ENCODE measurements around the gene HEYL.

Gene HEYL

GRCh38 chr1:39677645-39678044 lies 38.2 kb upstream of the HEYL start:
- Histone ChIP-seq H3F3A (ENCODE audit: control insufficient read depth, insufficient read depth) (no peaks in the 10 kb centered on the region), H3K4me2 (ENCODE audit: low read length) (no peak overlapping the region), H3K36me3 (ENCODE audit: control insufficient read depth, low read length) (no peaks in the 10 kb centered on the region), H3K9me2 (replicated peaks; ENCODE audit: control insufficient read depth, low read length) (no peaks in the 10 kb centered on the region), H3K79me2 (ENCODE audit: control insufficient read depth, low read length) (no peaks in the 10 kb centered on the region), H3K4me3 (ENCODE audit: low read length) (no peak overlapping the region), H3K9me3 (ENCODE audit: control insufficient read depth, insufficient read depth, low read length) (no peaks in the 10 kb centered on the region), H3K27ac (ENCODE audit: low read depth, low read length) (no peak overlapping the region), H3K4me1 (ENCODE audit: control insufficient read depth, low read length) (peaks cover 4% of the 10 kb centered on the region; the same call in 1 of the 2 replicates), H4K20me1 (ENCODE audit: control insufficient read depth, insufficient read depth, low read depth, low read length) (no peaks in the 10 kb centered on the region), H3K27me3 (ENCODE audit: control insufficient read depth, low read length) (peaks cover 38% of the 10 kb centered on the region)
- no peak for TF ChIP-seq CTCF (IDR thresholded peaks at IDR 0.05; ENCODE audit: low read depth, low read length, poor library complexity, severe bottlenecking)
- no peak for TF ChIP-seq EZH2phosphoT487 (IDR thresholded peaks at IDR 0.05; ENCODE audit: borderline replicate concordance, low read length)

- Histone ChIP-seq H3K27me3 (ENCODE audit: control insufficient read depth, low read length) (peaks cover 37% of the 10 kb centered on the region), H3K27ac (ENCODE audit: low read depth, low read length) (no peak overlapping the region)
Observed at GRCh38 chr1:39676948-39677548, 37.6 kb upstream of the HEYL start.

GRCh38 chr1:39675220-39675619 lies 35.8 kb upstream of the HEYL start:
- H3K27me3 ChIP-seq (ENCODE audit: control insufficient read depth, low read length) = peaks cover 36% of the 10 kb centered on the region
- TF ChIP-seq EZH2phosphoT487 (IDR thresholded peaks at IDR 0.05; ENCODE audit: borderline replicate concordance, low read length) = no peak
- no peak for TF ChIP-seq CTCF (IDR thresholded peaks at IDR 0.05; ENCODE audit: low read depth, low read length, poor library complexity, severe bottlenecking)

More at GRCh38 chr1:39676948-39677548, 37.6 kb upstream of the HEYL start:
- TF ChIP-seq EZH2phosphoT487 (IDR thresholded peaks at IDR 0.05; ENCODE audit: borderline replicate concordance, low read length) (no peak), CTCF (IDR thresholded peaks at IDR 0.05; ENCODE audit: low read depth, low read length, poor library complexity, severe bottlenecking) (no peak)
- Histone ChIP-seq H4K20me1 (ENCODE audit: control insufficient read depth, insufficient read depth, low read depth, low read length) (no peaks in the 10 kb centered on the region), H3K9me2 (replicated peaks; ENCODE audit: control insufficient read depth, low read length) (no peaks in the 10 kb centered on the region), H3K4me2 (ENCODE audit: low read length) (no peak overlapping the region), H3K9me3 (ENCODE audit: control insufficient read depth, insufficient read depth, low read length) (no peaks in the 10 kb centered on the region), H3K36me3 (ENCODE audit: control insufficient read depth, low read length) (no peaks in the 10 kb centered on the region), H3K4me1 (ENCODE audit: control insufficient read depth, low read length) (peaks cover 4% of the 10 kb centered on the region; the same call in 1 of the 2 replicates), H3F3A (ENCODE audit: control insufficient read depth, insufficient read depth) (no peaks in the 10 kb centered on the region), H3K79me2 (ENCODE audit: control insufficient read depth, low read length) (no peaks in the 10 kb centered on the region), H3K4me3 (ENCODE audit: low read length) (no peak overlapping the region)

More at GRCh38 chr1:39675220-39675619, 35.8 kb upstream of the HEYL start:
- no peaks in the 10 kb centered on the region for H3K4me1 ChIP-seq (ENCODE audit: control insufficient read depth, low read length)
- no peak overlapping the region for H3K4me3 ChIP-seq (ENCODE audit: low read length)
- no peaks in the 10 kb centered on the region for H3K36me3 ChIP-seq (ENCODE audit: control insufficient read depth, low read length)
- H3K27ac ChIP-seq (ENCODE audit: low read depth, low read length) = no peak overlapping the region
- no peaks in the 10 kb centered on the region for H3K79me2 ChIP-seq (ENCODE audit: control insufficient read depth, low read length)
- H3K4me2 ChIP-seq (ENCODE audit: low read length) = no peak overlapping the region
- H3K9me2 ChIP-seq (replicated peaks; ENCODE audit: control insufficient read depth, low read length) = no peaks in the 10 kb centered on the region
- no peaks in the 10 kb centered on the region for H4K20me1 ChIP-seq (ENCODE audit: control insufficient read depth, insufficient read depth, low read depth, low read length)
- H3F3A ChIP-seq (ENCODE audit: control insufficient read depth, insufficient read depth) = no peaks in the 10 kb centered on the region
- no peaks in the 10 kb centered on the region for H3K9me3 ChIP-seq (ENCODE audit: control insufficient read depth, insufficient read depth, low read length)
